ENCODE measurements around the gene LINGO1. TPM values are rescaled to one million over a fixed set of nuclear protein-coding genes. Genes with fewer than 3 reads are reported as not detected.

LINGO1 gene
- total RNA-seq, 1 donor from 2014 or later: 18.8 TPM

DNA sequence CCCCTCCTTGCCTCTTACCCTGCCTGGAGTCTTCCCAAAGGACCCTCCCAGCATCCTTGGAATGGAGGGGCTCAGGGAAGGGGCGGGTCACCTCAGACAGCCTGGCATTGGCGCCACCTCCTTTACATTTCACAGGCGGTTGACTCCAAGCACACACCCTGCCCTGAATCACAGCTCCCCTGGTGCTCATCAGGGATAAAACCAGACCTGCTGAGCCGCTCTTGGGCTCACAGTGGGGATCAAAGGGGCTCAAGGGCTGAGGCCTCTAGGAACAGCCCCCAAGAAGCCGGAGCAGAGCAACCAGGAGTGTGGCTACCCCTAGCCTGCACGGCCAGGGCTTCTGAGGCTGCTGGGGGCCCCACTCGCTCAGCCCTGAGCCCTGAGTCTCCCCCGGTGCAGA lies 16.6 kb downstream of the LINGO1 start:
- peaks cover 12% of the 10 kb centered on the region for H3K36me3 Mint-ChIP-seq (ENCODE audit: low read depth, unreplicated experiment)
- no peak overlapping the region for H3K4me3 Mint-ChIP-seq (ENCODE audit: unreplicated experiment)
- peaks cover 6% of the 10 kb centered on the region for H3K27me3 Mint-ChIP-seq (ENCODE audit: unreplicated experiment)
- DNase-seq (ENCODE audit: low spot score): no peak
- TF ChIP-seq, protein P1, sequence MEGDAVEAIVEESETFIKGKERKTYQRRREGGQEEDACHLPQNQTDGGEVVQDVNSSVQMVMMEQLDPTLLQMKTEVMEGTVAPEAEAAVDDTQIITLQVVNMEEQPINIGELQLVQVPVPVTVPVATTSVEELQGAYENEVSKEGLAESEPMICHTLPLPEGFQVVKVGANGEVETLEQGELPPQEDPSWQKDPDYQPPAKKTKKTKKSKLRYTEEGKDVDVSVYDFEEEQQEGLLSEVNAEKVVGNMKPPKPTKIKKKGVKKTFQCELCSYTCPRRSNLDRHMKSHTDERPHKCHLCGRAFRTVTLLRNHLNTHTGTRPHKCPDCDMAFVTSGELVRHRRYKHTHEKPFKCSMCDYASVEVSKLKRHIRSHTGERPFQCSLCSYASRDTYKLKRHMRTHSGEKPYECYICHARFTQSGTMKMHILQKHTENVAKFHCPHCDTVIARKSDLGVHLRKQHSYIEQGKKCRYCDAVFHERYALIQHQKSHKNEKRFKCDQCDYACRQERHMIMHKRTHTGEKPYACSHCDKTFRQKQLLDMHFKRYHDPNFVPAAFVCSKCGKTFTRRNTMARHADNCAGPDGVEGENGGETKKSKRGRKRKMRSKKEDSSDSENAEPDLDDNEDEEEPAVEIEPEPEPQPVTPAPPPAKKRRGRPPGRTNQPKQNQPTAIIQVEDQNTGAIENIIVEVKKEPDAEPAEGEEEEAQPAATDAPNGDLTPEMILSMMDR (IDR thresholded peaks at IDR 0.05; ENCODE audit: unreplicated experiment): no peak
- no peaks in the 10 kb centered on the region for H3K9me3 Mint-ChIP-seq (ENCODE audit: unreplicated experiment)
- no peak overlapping the region for H3K27ac Mint-ChIP-seq (ENCODE audit: unreplicated experiment)
- peaks cover 3% of the 10 kb centered on the region for H3K4me1 Mint-ChIP-seq (ENCODE audit: unreplicated experiment)

DNA sequence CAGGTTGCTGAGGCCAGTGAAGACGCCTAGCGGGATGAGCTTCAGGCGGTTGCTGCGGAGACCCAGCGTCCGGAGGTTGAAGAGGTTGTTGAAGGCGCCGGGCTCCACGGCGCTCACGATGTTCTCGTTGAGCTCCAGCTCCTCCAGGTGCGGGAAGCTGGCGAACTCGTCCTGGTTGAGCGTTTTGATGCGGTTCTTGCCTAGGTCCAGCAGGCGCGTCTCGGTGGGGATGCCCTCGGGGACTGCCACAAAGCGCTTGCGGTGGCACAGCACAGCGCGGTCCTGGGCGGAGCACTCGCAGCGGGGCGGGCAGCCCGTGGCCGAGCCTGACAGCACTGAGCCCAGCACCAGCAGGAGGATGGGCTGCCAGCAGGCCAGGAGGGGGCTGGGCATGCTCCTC lies 17.2 kb downstream of the LINGO1 start:
- Mint-ChIP-seq H3K36me3 (ENCODE audit: low read depth, unreplicated experiment) (peaks cover 12% of the 10 kb centered on the region), H3K27me3 (ENCODE audit: unreplicated experiment) (peaks cover 8% of the 10 kb centered on the region), H3K9me3 (ENCODE audit: unreplicated experiment) (no peaks in the 10 kb centered on the region), H3K4me1 (ENCODE audit: unreplicated experiment) (peaks cover 3% of the 10 kb centered on the region), H3K27ac (ENCODE audit: unreplicated experiment) (no peak overlapping the region), H3K4me3 (ENCODE audit: unreplicated experiment) (no peak overlapping the region)
- no peak for DNase-seq (ENCODE audit: low spot score)
- TF ChIP-seq, protein P1 (IDR thresholded peaks at IDR 0.05; ENCODE audit: unreplicated experiment): no peak

DNA sequence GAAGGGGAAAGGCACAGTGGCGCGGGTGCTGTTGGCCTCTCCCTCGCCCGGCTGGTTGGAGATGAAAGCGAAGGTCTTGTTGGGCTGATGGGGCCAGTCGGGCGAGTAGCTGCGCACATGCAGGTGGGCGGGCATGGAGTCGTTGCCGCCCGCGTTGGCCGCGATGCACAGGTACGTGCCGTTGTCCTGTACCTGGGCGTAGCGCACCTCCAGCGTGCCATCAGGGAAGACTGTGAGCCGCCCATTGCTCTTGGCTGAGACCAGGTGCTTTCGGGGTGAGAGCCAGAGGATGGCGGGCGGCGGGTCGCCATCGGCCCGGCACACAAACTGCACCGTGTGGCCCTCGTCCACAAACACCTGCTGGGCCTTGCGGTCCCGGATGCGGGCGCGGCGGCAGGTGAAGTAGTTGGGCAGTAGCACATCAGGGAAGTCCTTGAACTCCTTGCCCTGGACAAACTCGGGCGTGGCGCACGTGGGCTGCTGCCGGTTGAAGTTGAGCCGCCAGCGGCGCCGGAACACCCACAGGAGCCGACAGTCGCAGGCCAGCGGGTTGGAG lies 18.4 kb downstream of the LINGO1 start:
- Mint-ChIP-seq H3K27ac (ENCODE audit: unreplicated experiment) (no peak overlapping the region), H3K9me3 (ENCODE audit: unreplicated experiment) (no peaks in the 10 kb centered on the region), H3K4me3 (ENCODE audit: unreplicated experiment) (no peak overlapping the region), H3K4me1 (ENCODE audit: unreplicated experiment) (peaks cover 3% of the 10 kb centered on the region), H3K36me3 (ENCODE audit: low read depth, unreplicated experiment) (peaks cover 12% of the 10 kb centered on the region), H3K27me3 (ENCODE audit: unreplicated experiment) (peaks cover 8% of the 10 kb centered on the region)
- DNase-seq (ENCODE audit: low spot score): no peak
- TF ChIP-seq, protein P1 (IDR thresholded peaks at IDR 0.05; ENCODE audit: unreplicated experiment): no peak

DNA sequence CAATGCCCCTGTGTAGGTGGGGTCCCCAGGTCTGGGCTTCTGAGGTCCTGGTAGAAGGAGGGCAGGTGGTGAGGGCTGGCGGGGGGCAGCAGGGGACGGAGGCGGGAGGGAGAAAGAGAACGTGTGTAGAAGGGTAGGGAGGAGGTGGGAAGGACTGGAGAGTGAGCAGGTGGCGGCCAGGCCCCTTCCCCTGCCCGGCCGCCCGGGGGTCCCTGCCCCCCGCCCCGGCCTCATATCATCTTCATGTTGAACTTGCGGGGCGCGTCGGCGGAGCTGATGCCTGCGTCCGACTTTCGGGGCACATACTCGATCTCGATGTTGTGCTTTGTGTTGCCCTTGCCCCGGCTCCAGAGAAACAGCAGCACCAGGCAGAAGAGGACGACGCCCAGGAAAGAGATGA lies 18.9 kb downstream of the LINGO1 start:
- TF ChIP-seq, protein P1 (IDR thresholded peaks at IDR 0.05; ENCODE audit: unreplicated experiment): no peak
- H3K4me3 Mint-ChIP-seq (ENCODE audit: unreplicated experiment): no peak overlapping the region
- peaks cover 9% of the 10 kb centered on the region for H3K27me3 Mint-ChIP-seq (ENCODE audit: unreplicated experiment)
- no peak overlapping the region for H3K27ac Mint-ChIP-seq (ENCODE audit: unreplicated experiment)
- DNase-seq (ENCODE audit: low spot score): no peak
- H3K4me1 Mint-ChIP-seq (ENCODE audit: unreplicated experiment): peaks cover 3% of the 10 kb centered on the region
- H3K9me3 Mint-ChIP-seq (ENCODE audit: unreplicated experiment): no peaks in the 10 kb centered on the region
- H3K36me3 Mint-ChIP-seq (ENCODE audit: low read depth, unreplicated experiment): peaks cover 12% of the 10 kb centered on the region

DNA sequence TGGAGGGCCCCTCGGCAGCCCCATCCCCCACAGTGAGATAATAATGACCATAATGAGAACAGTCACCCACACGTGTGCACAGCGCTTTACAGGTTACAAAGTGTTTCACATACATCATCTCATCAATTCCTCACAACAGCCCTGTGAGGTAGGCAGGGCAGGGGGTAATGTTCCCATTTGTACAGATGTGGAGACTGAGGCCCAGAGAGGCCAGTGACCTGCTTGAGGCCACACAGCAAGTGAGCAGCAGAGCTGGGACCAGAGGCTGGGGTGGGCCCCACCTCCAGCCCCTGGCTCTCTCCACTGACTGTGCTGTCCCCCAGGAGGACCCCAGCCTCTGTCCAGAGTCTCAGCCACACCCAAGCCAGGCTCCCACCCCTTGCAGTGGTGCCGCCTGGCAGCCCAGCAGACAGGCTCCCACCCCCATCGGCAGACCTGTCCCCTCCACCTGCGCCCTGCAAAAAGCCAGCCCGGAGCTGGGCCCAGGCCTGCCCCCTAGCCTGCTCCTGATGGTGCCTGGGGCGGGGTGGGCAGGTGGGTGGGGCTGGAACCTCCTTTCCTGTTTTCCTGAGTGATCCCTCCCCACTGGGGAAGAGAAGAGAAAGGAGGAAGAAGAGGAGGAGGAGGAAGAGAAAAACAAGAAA lies 19.6 kb downstream of the LINGO1 start:
- Mint-ChIP-seq H3K9me3 (ENCODE audit: unreplicated experiment) (no peaks in the 10 kb centered on the region), H3K27ac (ENCODE audit: unreplicated experiment) (no peak overlapping the region), H3K4me3 (ENCODE audit: unreplicated experiment) (no peak overlapping the region), H3K4me1 (ENCODE audit: unreplicated experiment) (peaks cover 3% of the 10 kb centered on the region), H3K27me3 (ENCODE audit: unreplicated experiment) (peaks cover 9% of the 10 kb centered on the region), H3K36me3 (ENCODE audit: low read depth, unreplicated experiment) (peaks cover 12% of the 10 kb centered on the region)
- no peak for DNase-seq (ENCODE audit: low spot score)
- TF ChIP-seq, protein P1 (IDR thresholded peaks at IDR 0.05; ENCODE audit: unreplicated experiment): no peak

Measured in endothelial cell (in vitro differentiated cells).